Fibroblast of lung (primary cell): ENCODE data around the gene USP17L28. TPM values are rescaled to one million over a fixed set of nuclear protein-coding genes. Genes with fewer than 3 reads are reported as not detected.
"Not testable (repeated sequence)": the region's sequence is repeated elsewhere in the genome, so short reads cannot be mapped to it uniquely, and the experiment has no call there.

Source experiments
- DNase-seq, 2 donors: peaks; one replicate each; pipeline versions ENCODE4 v3.0.0 to v3.0.0-alpha.2; 2010; ENCODE audit warnings: low read depth in 2 of 2
- H2AFZ ChIP-seq: 2 replicates; pipeline ENCODE4 v1.5.1; 2012; ENCODE audit warnings: low read length, control low read depth, inconsistent platforms
- H3K27ac ChIP-seq: 2 replicates; pipeline ENCODE4 v1.5.1; 2011; ENCODE audit warnings: low read length, control low read depth; ENCODE audit not compliant: insufficient read depth
- H3K27me3 ChIP-seq: 2 replicates; pipeline ENCODE4 v1.5.1; 2011; ENCODE audit warnings: mild to moderate bottlenecking, low read length; ENCODE audit not compliant: control insufficient read depth, insufficient read depth
- H3K36me3 ChIP-seq: 2 replicates; pipeline ENCODE4 v1.5.1; 2011; ENCODE audit warnings: low read length; ENCODE audit not compliant: control insufficient read depth, insufficient read depth
- H3K4me1 ChIP-seq: 2 replicates; pipeline ENCODE4 v1.5.1; 2011; ENCODE audit warnings: low read length; ENCODE audit not compliant: control insufficient read depth, insufficient read depth; ENCODE audit errors: extremely low read depth
- H3K4me2 ChIP-seq: 2 replicates; pipeline ENCODE4 v1.5.1; 2011; ENCODE audit warnings: low read length, control low read depth; ENCODE audit not compliant: insufficient read depth; ENCODE audit errors: extremely low read depth
- H3K4me3 ChIP-seq, 4 experiments: fragments of 200-600 bp in 1 of 4; sonication (generic) in 1 of 4; replicated peaks in 1 of 4; 2 replicates each; pipeline ENCODE4 v1.5.1; 2011 to 2016; ENCODE audit warnings: low read length in 4 of 4, low read depth in 3 of 4, mild to moderate bottlenecking in 3 of 4, control low read depth in 2 of 4, inconsistent platforms in 1 of 4, mixed read lengths in 1 of 4; ENCODE audit not compliant: insufficient read depth in 1 of 4; ENCODE audit errors: control extremely low read depth in 1 of 4
- H3K79me2 ChIP-seq: 2 replicates; pipeline ENCODE4 v1.5.1; 2012; ENCODE audit warnings: mild to moderate bottlenecking, low read length, inconsistent platforms; ENCODE audit not compliant: control insufficient read depth, insufficient read depth
- H3K9ac ChIP-seq: 2 replicates; pipeline ENCODE4 v1.5.1; 2011; ENCODE audit warnings: mild to moderate bottlenecking, low read length, control low read depth; ENCODE audit not compliant: insufficient read depth
- H3K9me3 ChIP-seq: 2 replicates; pipeline ENCODE4 v1.5.1; 2012; ENCODE audit warnings: low read depth, low read length; ENCODE audit not compliant: control insufficient read depth, insufficient read depth
- H4K20me1 ChIP-seq: 2 replicates; pipeline ENCODE4 v1.5.1; 2011; ENCODE audit warnings: low read length; ENCODE audit not compliant: control insufficient read depth, insufficient read depth; ENCODE audit errors: extremely low read depth
- polyA minus RNA-seq: library from RNA; depleted of rRNA, polyadenylated mRNA; stranded (reverse); fragments of >200 nt; gene quantifications from 2 replicates; pipeline ENCODE4 v1.2.3, GENCODE V29; 2011; ENCODE audit warnings: low replicate concordance
- polyA plus RNA-seq, 2 donors: library from polyadenylated mRNA; depleted of rRNA in 1 of 2; stranded (reverse) in 1 of 2; unstranded in 1 of 2; fragments of >200 nt; gene quantifications; 2 replicates each; pipeline ENCODE4 v1.2.1, GENCODE V29; 2011 to 2012; ENCODE audit warnings: missing spikeins in 1 of 2
- total RNA-seq: library from RNA; depleted of rRNA; stranded (reverse); fragments of >200 nt; gene quantifications from 2 replicates; pipeline ENCODE4 v1.2.1, GENCODE V29; 2014

The USP17L28 gene, protein sequence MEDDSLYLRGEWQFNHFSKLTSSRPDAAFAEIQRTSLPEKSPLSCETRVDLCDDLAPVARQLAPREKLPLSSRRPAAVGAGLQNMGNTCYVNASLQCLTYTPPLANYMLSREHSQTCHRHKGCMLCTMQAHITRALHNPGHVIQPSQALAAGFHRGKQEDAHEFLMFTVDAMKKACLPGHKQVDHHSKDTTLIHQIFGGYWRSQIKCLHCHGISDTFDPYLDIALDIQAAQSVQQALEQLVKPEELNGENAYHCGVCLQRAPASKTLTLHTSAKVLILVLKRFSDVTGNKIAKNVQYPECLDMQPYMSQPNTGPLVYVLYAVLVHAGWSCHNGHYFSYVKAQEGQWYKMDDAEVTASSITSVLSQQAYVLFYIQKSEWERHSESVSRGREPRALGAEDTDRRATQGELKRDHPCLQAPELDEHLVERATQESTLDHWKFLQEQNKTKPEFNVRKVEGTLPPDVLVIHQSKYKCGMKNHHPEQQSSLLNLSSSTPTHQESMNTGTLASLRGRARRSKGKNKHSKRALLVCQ
- total RNA-seq (not detected in 2 replicates), polyA plus RNA-seq (not detected in 2 replicates), polyA minus RNA-seq (not detected in 2 replicates)
- polyA plus RNA-seq (2012), result not detected in 2 replicates

DNA sequence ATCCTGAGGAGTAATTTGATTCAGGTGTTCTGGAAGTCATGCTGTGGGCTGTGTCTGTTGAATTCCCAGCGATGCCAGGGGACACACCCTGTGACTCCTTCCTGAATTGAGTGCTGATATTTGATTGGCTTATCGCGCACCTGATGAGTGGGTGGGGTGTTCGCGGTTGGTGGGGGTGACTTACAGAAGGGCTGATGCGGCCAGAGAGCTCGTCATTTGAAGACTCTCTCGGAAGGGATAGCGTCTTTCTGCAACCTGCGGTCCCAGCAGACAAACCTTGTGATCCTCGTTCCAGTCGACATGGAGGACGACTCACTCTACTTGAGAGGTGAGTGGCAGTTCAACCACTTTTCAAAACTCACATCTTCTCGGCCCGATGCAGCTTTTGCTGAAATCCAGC lies at the start of gene USP17L28:
Gene USP17L28, plus strand, starts transcription at position 301 of the 400 bp plus-strand sequence. Its CDS starts 0 bp downstream, at position 301.
- H3K36me3 ChIP-seq, H4K20me1 ChIP-seq, H3K27ac ChIP-seq, H3K4me1 ChIP-seq, H3K9me3 ChIP-seq, DNase-seq, H3K79me2 ChIP-seq, H3K27me3 ChIP-seq, H3K4me3 ChIP-seq, H3K9ac ChIP-seq, H2AFZ ChIP-seq, H3K4me2 ChIP-seq: not testable (repeated sequence)

DNA sequence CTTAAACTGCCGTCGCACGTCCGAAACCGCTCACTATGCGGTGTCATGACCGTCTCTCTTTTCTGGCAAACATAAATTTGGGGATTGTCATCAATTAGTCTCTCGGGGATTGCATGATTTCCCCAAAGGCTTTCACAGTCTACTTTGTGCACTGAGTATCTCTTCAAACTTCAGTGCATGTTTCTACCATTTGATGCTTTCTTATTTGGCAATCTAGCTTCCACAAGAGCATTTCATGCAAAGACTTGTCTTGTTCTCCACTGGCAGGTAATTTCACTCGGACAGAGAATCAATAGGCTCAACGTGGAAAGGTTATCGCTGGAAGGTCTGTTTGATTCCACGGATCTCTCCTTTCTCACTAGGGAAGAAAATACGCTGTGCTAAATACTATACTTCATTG lies 24.5 kb upstream of the USP17L28 start:
- not testable (repeated sequence) for H3K4me3 ChIP-seq, H3K9me3 ChIP-seq, H2AFZ ChIP-seq, H4K20me1 ChIP-seq, H3K79me2 ChIP-seq, H3K4me1 ChIP-seq, H3K36me3 ChIP-seq, H3K4me2 ChIP-seq, H3K27me3 ChIP-seq, H3K9ac ChIP-seq, DNase-seq, H3K27ac ChIP-seq

DNA sequence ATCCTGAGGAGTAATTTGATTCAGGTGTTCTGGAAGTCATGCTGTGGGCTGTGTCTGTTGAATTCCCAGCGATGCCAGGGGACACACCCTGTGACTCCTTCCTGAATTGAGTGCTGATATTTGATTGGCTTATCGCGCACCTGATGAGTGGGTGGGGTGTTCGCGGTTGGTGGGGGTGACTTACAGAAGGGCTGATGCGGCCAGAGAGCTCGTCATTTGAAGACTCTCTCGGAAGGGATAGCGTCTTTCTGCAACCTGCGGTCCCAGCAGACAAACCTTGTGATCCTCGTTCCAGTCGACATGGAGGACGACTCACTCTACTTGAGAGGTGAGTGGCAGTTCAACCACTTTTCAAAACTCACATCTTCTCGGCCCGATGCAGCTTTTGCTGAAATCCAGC lies 23.8 kb upstream of the USP17L28 start, which contains the start of gene USP17L24:
Gene USP17L24, plus strand, starts transcription at position 301 of the 400 bp plus-strand sequence. Its CDS starts 0 bp downstream, at position 301.
- H2AFZ ChIP-seq, H3K4me2 ChIP-seq, H3K36me3 ChIP-seq, DNase-seq, H3K4me1 ChIP-seq, H3K4me3 ChIP-seq, H4K20me1 ChIP-seq, H3K27me3 ChIP-seq, H3K9ac ChIP-seq, H3K27ac ChIP-seq, H3K79me2 ChIP-seq, H3K9me3 ChIP-seq: not testable (repeated sequence)

DNA sequence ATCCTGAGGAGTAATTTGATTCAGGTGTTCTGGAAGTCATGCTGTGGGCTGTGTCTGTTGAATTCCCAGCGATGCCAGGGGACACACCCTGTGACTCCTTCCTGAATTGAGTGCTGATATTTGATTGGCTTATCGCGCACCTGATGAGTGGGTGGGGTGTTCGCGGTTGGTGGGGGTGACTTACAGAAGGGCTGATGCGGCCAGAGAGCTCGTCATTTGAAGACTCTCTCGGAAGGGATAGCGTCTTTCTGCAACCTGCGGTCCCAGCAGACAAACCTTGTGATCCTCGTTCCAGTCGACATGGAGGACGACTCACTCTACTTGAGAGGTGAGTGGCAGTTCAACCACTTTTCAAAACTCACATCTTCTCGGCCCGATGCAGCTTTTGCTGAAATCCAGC lies 19.1 kb upstream of the USP17L28 start, which contains the start of gene USP17L25:
Gene USP17L25, plus strand, starts transcription at position 301 of the 400 bp plus-strand sequence. Its CDS starts 0 bp downstream, at position 301.
- not testable (repeated sequence) for H3K4me3 ChIP-seq, H3K4me2 ChIP-seq, H3K4me1 ChIP-seq, H3K79me2 ChIP-seq, DNase-seq, H3K27me3 ChIP-seq, H2AFZ ChIP-seq, H3K36me3 ChIP-seq, H3K9ac ChIP-seq, H4K20me1 ChIP-seq, H3K27ac ChIP-seq, H3K9me3 ChIP-seq

DNA sequence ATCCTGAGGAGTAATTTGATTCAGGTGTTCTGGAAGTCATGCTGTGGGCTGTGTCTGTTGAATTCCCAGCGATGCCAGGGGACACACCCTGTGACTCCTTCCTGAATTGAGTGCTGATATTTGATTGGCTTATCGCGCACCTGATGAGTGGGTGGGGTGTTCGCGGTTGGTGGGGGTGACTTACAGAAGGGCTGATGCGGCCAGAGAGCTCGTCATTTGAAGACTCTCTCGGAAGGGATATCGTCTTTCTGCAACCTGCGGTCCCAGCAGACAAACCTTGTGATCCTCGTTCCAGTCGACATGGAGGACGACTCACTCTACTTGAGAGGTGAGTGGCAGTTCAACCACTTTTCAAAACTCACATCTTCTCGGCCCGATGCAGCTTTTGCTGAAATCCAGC lies 14.3 kb upstream of the USP17L28 start, which contains the start of gene USP17L26:
Gene USP17L26, plus strand, starts transcription at position 301 of the 400 bp plus-strand sequence. Its CDS starts 0 bp downstream, at position 301.
- H3K27ac ChIP-seq, H3K9me3 ChIP-seq, H2AFZ ChIP-seq, H3K79me2 ChIP-seq, H4K20me1 ChIP-seq, H3K4me3 ChIP-seq, H3K9ac ChIP-seq, H3K4me1 ChIP-seq, H3K4me2 ChIP-seq, DNase-seq, H3K27me3 ChIP-seq, H3K36me3 ChIP-seq: not testable (repeated sequence)

DNA sequence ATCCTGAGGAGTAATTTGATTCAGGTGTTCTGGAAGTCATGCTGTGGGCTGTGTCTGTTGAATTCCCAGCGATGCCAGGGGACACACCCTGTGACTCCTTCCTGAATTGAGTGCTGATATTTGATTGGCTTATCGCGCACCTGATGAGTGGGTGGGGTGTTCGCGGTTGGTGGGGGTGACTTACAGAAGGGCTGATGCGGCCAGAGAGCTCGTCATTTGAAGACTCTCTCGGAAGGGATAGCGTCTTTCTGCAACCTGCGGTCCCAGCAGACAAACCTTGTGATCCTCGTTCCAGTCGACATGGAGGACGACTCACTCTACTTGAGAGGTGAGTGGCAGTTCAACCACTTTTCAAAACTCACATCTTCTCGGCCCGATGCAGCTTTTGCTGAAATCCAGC lies 9.6 kb upstream of the USP17L28 start, which contains the start of gene USP17L5:
Gene USP17L5, plus strand, starts transcription at position 301 of the 400 bp plus-strand sequence. Its CDS starts 0 bp downstream, at position 301.
- not testable (repeated sequence) for H3K27me3 ChIP-seq, H3K9me3 ChIP-seq, H3K4me3 ChIP-seq, H3K4me1 ChIP-seq, H3K36me3 ChIP-seq, H3K79me2 ChIP-seq, H3K4me2 ChIP-seq, H3K9ac ChIP-seq, DNase-seq, H2AFZ ChIP-seq, H3K27ac ChIP-seq, H4K20me1 ChIP-seq
